ENCODE data around the gene KRTAP5-2.

DNA sequence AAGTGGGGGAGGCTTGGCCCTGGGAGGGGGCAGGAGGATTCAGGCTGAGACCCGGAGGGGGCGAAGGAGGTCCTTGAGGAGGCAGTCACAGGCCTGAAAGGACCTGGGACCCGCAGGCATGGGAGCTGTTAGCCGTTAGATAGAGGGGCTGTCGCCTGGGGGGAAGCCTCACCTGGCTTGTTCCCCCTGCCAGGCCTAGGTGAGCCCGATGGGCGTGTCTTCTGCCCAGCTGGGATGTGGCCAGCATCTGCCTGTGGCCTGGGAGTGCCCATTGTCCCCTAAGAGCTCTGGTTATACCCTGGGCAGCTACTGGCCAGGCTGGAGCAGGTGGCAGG lies 24.2 kb downstream of the KRTAP5-2 start:
- TF ChIP-seq, protein P1, sequence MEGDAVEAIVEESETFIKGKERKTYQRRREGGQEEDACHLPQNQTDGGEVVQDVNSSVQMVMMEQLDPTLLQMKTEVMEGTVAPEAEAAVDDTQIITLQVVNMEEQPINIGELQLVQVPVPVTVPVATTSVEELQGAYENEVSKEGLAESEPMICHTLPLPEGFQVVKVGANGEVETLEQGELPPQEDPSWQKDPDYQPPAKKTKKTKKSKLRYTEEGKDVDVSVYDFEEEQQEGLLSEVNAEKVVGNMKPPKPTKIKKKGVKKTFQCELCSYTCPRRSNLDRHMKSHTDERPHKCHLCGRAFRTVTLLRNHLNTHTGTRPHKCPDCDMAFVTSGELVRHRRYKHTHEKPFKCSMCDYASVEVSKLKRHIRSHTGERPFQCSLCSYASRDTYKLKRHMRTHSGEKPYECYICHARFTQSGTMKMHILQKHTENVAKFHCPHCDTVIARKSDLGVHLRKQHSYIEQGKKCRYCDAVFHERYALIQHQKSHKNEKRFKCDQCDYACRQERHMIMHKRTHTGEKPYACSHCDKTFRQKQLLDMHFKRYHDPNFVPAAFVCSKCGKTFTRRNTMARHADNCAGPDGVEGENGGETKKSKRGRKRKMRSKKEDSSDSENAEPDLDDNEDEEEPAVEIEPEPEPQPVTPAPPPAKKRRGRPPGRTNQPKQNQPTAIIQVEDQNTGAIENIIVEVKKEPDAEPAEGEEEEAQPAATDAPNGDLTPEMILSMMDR (conservative IDR thresholded peaks at IDR 0.05; ENCODE audit: low read depth, low read length): no peak
- no peak for TF ChIP-seq FOS (IDR thresholded peaks at IDR 0.05; ENCODE audit: low read depth, low read length)
- no peak for TF ChIP-seq POLR2A (IDR thresholded peaks at IDR 0.05; ENCODE audit: low read depth, low read length)
- no peak for TF ChIP-seq SMC3 (IDR thresholded peaks at IDR 0.05; ENCODE audit: low read depth, low read length)
- no peak for TF ChIP-seq RFX5 (IDR thresholded peaks at IDR 0.05; ENCODE audit: low read depth, low read length)
